ENCODE data around the gene PTX4. TPM values are rescaled to one million over a fixed set of nuclear protein-coding genes. Genes with fewer than 3 reads are reported as not detected.
A peak's percentile ranks its signal among the peaks of the same experiment; 100 is the strongest.

Gene PTX4
- total RNA-seq, 1 experiment from 2014 or later: not detected

DNA sequence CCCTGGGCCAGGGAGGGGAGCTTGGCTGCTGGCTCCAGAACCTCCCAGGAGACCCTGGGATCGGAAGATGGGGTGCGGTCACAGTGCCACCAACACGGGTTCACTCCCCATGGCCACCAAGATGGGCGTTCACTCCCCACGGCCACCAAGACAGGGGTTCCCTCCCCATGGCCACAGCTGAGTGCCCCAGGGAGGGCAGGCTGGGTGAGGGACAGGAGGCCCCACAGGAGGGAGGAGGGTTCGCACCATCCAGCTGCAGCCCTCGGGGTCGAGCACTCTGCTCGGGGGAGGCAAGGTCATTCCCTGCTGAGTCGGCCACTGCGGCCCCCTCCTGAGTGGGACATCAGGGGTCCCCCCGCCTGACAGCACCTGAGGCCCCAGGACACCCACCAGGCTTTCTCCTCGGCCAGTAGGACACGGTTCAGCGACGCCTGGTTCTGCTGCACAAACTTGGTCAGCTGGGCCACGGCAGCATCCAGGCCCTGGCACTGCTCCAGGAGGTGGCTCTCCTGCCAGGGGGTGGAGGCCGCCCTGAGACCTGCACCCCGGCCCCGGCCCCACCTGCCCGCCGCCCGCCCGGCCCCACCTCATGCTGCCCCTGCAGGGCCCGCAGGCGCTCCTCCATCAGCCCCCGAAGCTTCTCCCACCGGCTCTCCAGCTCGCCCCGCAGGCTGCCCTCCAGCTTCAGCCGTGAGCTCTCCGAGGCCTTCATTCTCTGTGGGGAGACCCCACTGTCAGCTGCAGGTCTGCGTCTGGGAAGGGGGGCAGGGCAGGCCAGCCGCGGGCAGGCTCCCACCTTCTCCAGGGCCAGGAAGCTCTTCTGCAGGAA, 50.3 kb downstream of the PTX4 start:
- WGBS (ENCODE audit: extremely low coverage, insufficient read length, low lambda C conversion rate): no CpG with 5 or more reads among the region's 35 CpGs
- Histone ChIP-seq H3K4ac (ENCODE audit: low read depth, low read length) (no peak overlapping the region), H3K9me3 (ENCODE audit: control insufficient read depth, low read depth, low read length) (no peaks in the 10 kb centered on the region), H3K79me1 (ENCODE audit: insufficient read depth, low read depth, low read length, poor library complexity, severe bottlenecking) (no peaks in the 10 kb centered on the region), H3K79me2 (ENCODE audit: insufficient read depth, low read length) (no peaks in the 10 kb centered on the region), H3K14ac (ENCODE audit: insufficient read depth, low read length) (peak overlapping the region; percentile 37; the same call in 1 of the 2 replicates), H3T11ph (ENCODE audit: low read length) (no peak overlapping the region), H3K23me2 (ENCODE audit: insufficient read length, low read depth, low read length, poor library complexity, severe bottlenecking) (no peaks in the 10 kb centered on the region), H4K8ac (replicated peaks; ENCODE audit: insufficient read length, low read depth, low read length) (no peak overlapping the region), H2BK12ac (ENCODE audit: insufficient read length, low read depth, low read length) (no peak overlapping the region), H2BK120ac (ENCODE audit: low read depth, low read length, poor library complexity, severe bottlenecking) (no peak overlapping the region), H3K4me1 (ENCODE audit: insufficient read depth, low read length) (no peaks in the 10 kb centered on the region), H3K18ac (ENCODE audit: insufficient read length, low read depth, low read length) (no peak overlapping the region), H3K27me3 (ENCODE audit: insufficient read depth, low read length) (no peaks in the 10 kb centered on the region), H2AK5ac (ENCODE audit: insufficient read length, low read length) (no peak overlapping the region), H3K4me2 (ENCODE audit: insufficient read depth, insufficient read length, low read length) (no peak overlapping the region), H4K5ac (ENCODE audit: insufficient read length, low read depth, low read length) (no peak overlapping the region), H4K20me1 (ENCODE audit: control insufficient read depth, insufficient read depth, insufficient read length) (no peaks in the 10 kb centered on the region), H3K56ac (ENCODE audit: insufficient read length, low read depth, low read length) (no peak overlapping the region), H3K23ac (ENCODE audit: insufficient read length, low read depth, low read length) (no peak overlapping the region), H3K27ac (ENCODE audit: insufficient read length, low read depth, low read length) (no peak overlapping the region), H4K91ac (ENCODE audit: insufficient read length, low read depth, low read length) (no peak overlapping the region), H2AFZ (ENCODE audit: low read length) (no peak overlapping the region), H2BK20ac (ENCODE audit: low read depth, low read length, poor library complexity, severe bottlenecking) (no peak overlapping the region), H3K9ac (ENCODE audit: extremely low read depth, insufficient read length, low read length) (no peak overlapping the region), H2BK5ac (ENCODE audit: insufficient read length, low read length) (no peak overlapping the region), H2BK15ac (ENCODE audit: low read depth, low read length) (no peak overlapping the region)
- no peaks in the 10 kb centered on the region for H3K27me3 Mint-ChIP-seq (ENCODE audit: low read depth)
- no peaks in the 10 kb centered on the region for H3K36me3 Mint-ChIP-seq (ENCODE audit: insufficient read depth in 1 of 3, low read depth in 3 of 3)
- no peak for DNase-seq
- no peaks in the 10 kb centered on the region for H3K9me3 Mint-ChIP-seq
- no peak overlapping the region for H3K27ac Mint-ChIP-seq
- H3K4me1 Mint-ChIP-seq: no peaks in the 10 kb centered on the region; a peak in 1 of 4 replicates
- TF ChIP-seq, protein P1, sequence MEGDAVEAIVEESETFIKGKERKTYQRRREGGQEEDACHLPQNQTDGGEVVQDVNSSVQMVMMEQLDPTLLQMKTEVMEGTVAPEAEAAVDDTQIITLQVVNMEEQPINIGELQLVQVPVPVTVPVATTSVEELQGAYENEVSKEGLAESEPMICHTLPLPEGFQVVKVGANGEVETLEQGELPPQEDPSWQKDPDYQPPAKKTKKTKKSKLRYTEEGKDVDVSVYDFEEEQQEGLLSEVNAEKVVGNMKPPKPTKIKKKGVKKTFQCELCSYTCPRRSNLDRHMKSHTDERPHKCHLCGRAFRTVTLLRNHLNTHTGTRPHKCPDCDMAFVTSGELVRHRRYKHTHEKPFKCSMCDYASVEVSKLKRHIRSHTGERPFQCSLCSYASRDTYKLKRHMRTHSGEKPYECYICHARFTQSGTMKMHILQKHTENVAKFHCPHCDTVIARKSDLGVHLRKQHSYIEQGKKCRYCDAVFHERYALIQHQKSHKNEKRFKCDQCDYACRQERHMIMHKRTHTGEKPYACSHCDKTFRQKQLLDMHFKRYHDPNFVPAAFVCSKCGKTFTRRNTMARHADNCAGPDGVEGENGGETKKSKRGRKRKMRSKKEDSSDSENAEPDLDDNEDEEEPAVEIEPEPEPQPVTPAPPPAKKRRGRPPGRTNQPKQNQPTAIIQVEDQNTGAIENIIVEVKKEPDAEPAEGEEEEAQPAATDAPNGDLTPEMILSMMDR (conservative IDR thresholded peaks at IDR 0.05): no peak
- H3K4me3 Mint-ChIP-seq: no peak overlapping the region

Data from H9 (cell line).